A549 (cell line): ENCODE measurements around the gene WIPF3. TPM values are rescaled to one million over a fixed set of nuclear protein-coding genes. Genes with fewer than 3 reads are reported as not detected.
A peak's percentile ranks its signal among the peaks of the same experiment; 100 is the strongest.

Experiments
- ATAC-seq, 2 experiments: fragments of 200-7000 bp in 1 of 2; fragments of >200 bp in 1 of 2; cut with Nextera tagmentation in 1 of 2; cut with Tn5 transposase in 1 of 2; 3 replicates each; pipeline versions ENCODE4 v1.8.0 to v1.9.1; 2018 to 2020; ENCODE audit warnings: mild to moderate bottlenecking in 1 of 2, moderate library complexity in 1 of 2
- CTCF ChIA-PET: fragments of 300-600 bp; sonication (Branson Sonifier 250); formaldehyde crosslinking; extraction: SDS; loops from one replicate; lab custom pipeline; 2021; ENCODE audit warnings: antibody characterized with exemption, inconsistent platforms; lab: Yijun Ruan, JAX
- POLR2A ChIA-PET: fragments of 350-600 bp; formaldehyde crosslinking; extraction: SDS; loops from one replicate; lab custom pipeline; 2021; ENCODE audit warnings: antibody characterized with exemption, inconsistent platforms; lab: Yijun Ruan, JAX
- DNase-seq, 2 experiments: peaks; one replicate each; pipeline versions ENCODE4 v3.0.0 to v3.0.0-alpha.2; 2011 to 2016; ENCODE audit warnings: low read depth in 1 of 2, low spot score in 1 of 2
- FAIRE-seq: peaks from 2 replicates; lab custom pipeline; 2011; peaks lifted over from hg19 to GRCh38; lab: Jason Lieb, UNC
- H3K27ac ChIP-seq, 2 experiments: fragments of >200 bp; sonication (Bioruptor Twin); formaldehyde crosslinking; 3 replicates each; pipeline ENCODE4 v1.5.1; 2016 to 2017
- H3K4me1 ChIP-seq: fragments of >200 bp; sonication (Bioruptor Twin); formaldehyde crosslinking; 3 replicates; pipeline ENCODE4 v1.6.1; 2016
- H3K4me2 ChIP-seq: fragments of >200 bp; sonication (Bioruptor Twin); formaldehyde crosslinking; 3 replicates; pipeline ENCODE4 v1.6.1; 2016
- H3K4me3 ChIP-seq: fragments of >200 bp; sonication (Bioruptor Twin); formaldehyde crosslinking; 3 replicates; pipeline ENCODE4 v1.5.1; 2016
- H3K9me3 ChIP-seq: fragments of >200 bp; sonication (Bioruptor Twin); formaldehyde crosslinking; 3 replicates; pipeline ENCODE4 v1.6.1; 2016
- CEBPB ChIP-seq, 2 experiments: fragments of >200 bp in 1 of 2; sonication (Bioruptor Twin) in 1 of 2; formaldehyde crosslinking in 1 of 2; IDR thresholded peaks; 2 replicates each; pipeline ENCODE4 v1.6.1; 2012 to 2016
- CHD2 ChIP-seq: fragments of 150-350 bp; IDR thresholded peaks from 2 replicates; pipeline ENCODE4 v1.6.1; 2014; ENCODE audit warnings: low read length; ENCODE audit not compliant: partially characterized antibody
- EHF ChIP-seq: fragments of 250-450 bp; sonication (Bioruptor Pico); IDR thresholded peaks from 2 replicates; pipeline ENCODE4 v1.5.0; 2020; ENCODE audit warnings: mild to moderate bottlenecking
- EHMT2 ChIP-seq: fragments of 200-600 bp; sonication (generic); IDR thresholded peaks from 2 replicates; pipeline ENCODE4 v1.6.1; 2016; ENCODE audit warnings: antibody characterized with exemption, low read depth, mild to moderate bottlenecking, moderate library complexity
- EP300 ChIP-seq, 2 experiments: fragments of >200 bp; sonication (Bioruptor Twin); formaldehyde crosslinking; IDR thresholded peaks; 2 replicates in 1 of 2; 3 replicates in 1 of 2; pipeline ENCODE4 v1.6.1; 2016 to 2017
- HDAC2 ChIP-seq: fragments of 200-600 bp; sonication (generic); IDR thresholded peaks from 2 replicates; pipeline ENCODE4 v1.6.1; 2016
- HOXA7 ChIP-seq: fragments of 250-450 bp; sonication (Bioruptor Pico); IDR thresholded peaks from 2 replicates; pipeline ENCODE4 v1.5.0; 2020; ENCODE audit warnings: mild to moderate bottlenecking, moderate library complexity
- KDM5A ChIP-seq: fragments of 200-600 bp; sonication (generic); IDR thresholded peaks from 2 replicates; pipeline ENCODE4 v1.6.1; 2016; ENCODE audit warnings: antibody characterized with exemption, mild to moderate bottlenecking
- MAFK ChIP-seq: fragments of 450-650 bp; IDR thresholded peaks from 2 replicates; pipeline ENCODE4 v1.6.1; 2014; ENCODE audit not compliant: partially characterized antibody
- PBX3 ChIP-seq: IDR thresholded peaks from 2 replicates; pipeline ENCODE4 v1.6.1; 2012
- PHF8 ChIP-seq: fragments of 200-600 bp; sonication (generic); IDR thresholded peaks from 2 replicates; pipeline ENCODE4 v1.6.1; 2016; ENCODE audit warnings: low read depth, mild to moderate bottlenecking, antibody characterized with exemption, moderate library complexity, borderline replicate concordance
- POLR2A ChIP-seq: IDR thresholded peaks from 2 replicates; pipeline ENCODE4 v1.6.1; 2012; ENCODE audit warnings: mild to moderate bottlenecking, low read length
- RAD21 ChIP-seq, 2 experiments: fragments of >200 bp in 1 of 2; sonication (Bioruptor Twin) in 1 of 2; formaldehyde crosslinking in 1 of 2; IDR thresholded peaks in 1 of 2; conservative IDR thresholded peaks in 1 of 2; 2 replicates in 1 of 2; 3 replicates in 1 of 2; pipeline ENCODE4 v1.6.1; 2012 to 2018; ENCODE audit warnings: inconsistent platforms in 1 of 2
- RARB ChIP-seq: fragments of 250-450 bp; sonication (Bioruptor Pico); IDR thresholded peaks from 2 replicates; pipeline ENCODE4 v1.8.0; 2021; ENCODE audit warnings: mild to moderate bottlenecking, moderate library complexity
- RFX5 ChIP-seq: fragments of 450-650 bp; IDR thresholded peaks from 2 replicates; pipeline ENCODE4 v1.7.1; 2014; ENCODE audit warnings: antibody characterized with exemption, mild to moderate bottlenecking, moderate library complexity
- SMC3 ChIP-seq: fragments of >200 bp; sonication (Bioruptor Twin); formaldehyde crosslinking; IDR thresholded peaks from 3 replicates; pipeline ENCODE4 v1.6.1; 2018; ENCODE audit warnings: inconsistent platforms
- SREBF2 ChIP-seq: fragments of 450-650 bp; IDR thresholded peaks from 2 replicates; pipeline ENCODE4 v1.6.1; 2014; ENCODE audit warnings: mild to moderate bottlenecking, moderate library complexity
- ZC3H11A ChIP-seq: fragments of 450-650 bp; IDR thresholded peaks from 2 replicates; pipeline ENCODE4 v1.6.1; 2014; ENCODE audit warnings: antibody characterized with exemption, mild to moderate bottlenecking
- ZNF302 ChIP-seq: fragments of 250-450 bp; sonication (Bioruptor Pico); IDR thresholded peaks from 2 replicates; pipeline ENCODE4 v1.9.0; 2021; ENCODE audit warnings: inconsistent platforms, mild to moderate bottlenecking, moderate library complexity
- ZSCAN20 ChIP-seq: fragments of 250-450 bp; sonication (Bioruptor Pico); IDR thresholded peaks from 2 replicates; pipeline ENCODE4 v1.8.0; 2022; ENCODE audit warnings: mild to moderate bottlenecking, moderate library complexity
- WGBS: methylation state at CpG from one replicate; pipeline ENCODE4 v1.1.6; 2017; ENCODE audit errors: missing lambda C conversion rate; 5-methylcytosine and 5-hydroxymethylcytosine counted together
- polyA plus RNA-seq, 4 experiments: library from polyadenylated mRNA; depleted of rRNA in 3 of 4; stranded (reverse); fragments of >200 nt; fragmentation: RNase III in 1 of 4; extraction: RNeasy Plus Mini Kit Qiagen cat#74134 plus additional on column Dnase treatment in 1 of 4; gene quantifications; 2 replicates in 3 of 4; 3 replicates in 1 of 4; pipeline ENCODE4 v1.2.3, GENCODE V29; 2011 to 2017
- TF ChIP-seq, protein P1 (sequence below): fragments of >200 bp; sonication (Bioruptor Twin); formaldehyde crosslinking; IDR thresholded peaks from 2 replicates; pipeline ENCODE4 v1.6.1; 2016
- TF ChIP-seq, protein P2 (sequence below): fragments of 250-450 bp; sonication (Bioruptor Pico); IDR thresholded peaks from 2 replicates; pipeline ENCODE4 v1.5.0; 2021; ENCODE audit warnings: mild to moderate bottlenecking, moderate library complexity, borderline replicate concordance
- TF ChIP-seq, protein P3 (sequence below): fragments of 250-450 bp; sonication (Bioruptor Pico); IDR thresholded peaks from 2 replicates; pipeline ENCODE4 v1.5.0; 2020; ENCODE audit warnings: low read depth, mild to moderate bottlenecking, moderate library complexity

The WIPF3 gene
- polyA plus RNA-seq, 2 of the 4 experiments (the other 2 are of a cell fraction): 0.10 to 0.30 TPM

DNA sequence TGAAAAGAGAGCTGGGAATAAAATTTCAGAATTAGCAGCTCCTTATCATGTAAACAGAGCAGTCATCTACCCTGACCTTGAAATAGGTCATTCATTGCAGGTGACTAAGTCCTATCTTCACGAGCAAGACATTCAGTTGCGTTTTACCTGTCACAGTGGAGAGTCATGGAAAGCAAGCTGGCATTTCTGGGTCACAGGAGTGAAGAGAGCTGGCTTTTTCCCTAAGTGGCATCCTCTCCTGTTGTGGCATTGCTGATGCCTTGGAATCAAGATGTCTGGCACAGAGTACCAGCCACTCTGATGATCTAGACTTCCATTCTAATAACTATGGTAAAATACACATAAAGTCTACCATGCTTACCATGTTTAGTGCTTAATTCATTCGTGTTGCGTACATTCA lies 112.5 kb downstream of the WIPF3 start:
- ChIA-PET CTCF (interaction anchor here (1.6 kb wide), 1 partner anchor 10 kb away, joined by 4 read pairs; no protein-coding TSS in a partner anchor), POLR2A (no interaction called here)
- FAIRE-seq (no peak), DNase-seq (no peak), ATAC-seq (no peak)
- WGBS: 97% methylated on average over 4 of the region's 4 CpGs
- no peaks in the 10 kb centered on the region for H3K9me3 ChIP-seq
- H3K27ac ChIP-seq: no peak overlapping the region
- H3K4me3 ChIP-seq: no peak overlapping the region
- no peaks in the 10 kb centered on the region for H3K4me1 ChIP-seq
- no peak overlapping the region for H3K4me2 ChIP-seq
- TF ChIP-seq HOXA7: no peak
- TF ChIP-seq RFX5: no peak
- TF ChIP-seq POLR2A: no peak
- TF ChIP-seq CHD2: no peak
- TF ChIP-seq, protein P1, sequence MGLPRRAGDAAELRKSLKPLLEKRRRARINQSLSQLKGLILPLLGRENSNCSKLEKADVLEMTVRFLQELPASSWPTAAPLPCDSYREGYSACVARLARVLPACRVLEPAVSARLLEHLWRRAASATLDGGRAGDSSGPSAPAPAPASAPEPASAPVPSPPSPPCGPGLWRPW: no peak
- TF ChIP-seq PBX3: no peak
- TF ChIP-seq ZSCAN20: no peak
- no peak for TF ChIP-seq KDM5A
- no peak for TF ChIP-seq RARB (CRISPR knock-in tag)
- TF ChIP-seq RAD21 (conservative IDR thresholded peaks at IDR 0.05 in 1 of 2, IDR thresholded peaks at IDR 0.05 in 1 of 2): no peak
- no peak for TF ChIP-seq PHF8
- TF ChIP-seq, protein P2, sequence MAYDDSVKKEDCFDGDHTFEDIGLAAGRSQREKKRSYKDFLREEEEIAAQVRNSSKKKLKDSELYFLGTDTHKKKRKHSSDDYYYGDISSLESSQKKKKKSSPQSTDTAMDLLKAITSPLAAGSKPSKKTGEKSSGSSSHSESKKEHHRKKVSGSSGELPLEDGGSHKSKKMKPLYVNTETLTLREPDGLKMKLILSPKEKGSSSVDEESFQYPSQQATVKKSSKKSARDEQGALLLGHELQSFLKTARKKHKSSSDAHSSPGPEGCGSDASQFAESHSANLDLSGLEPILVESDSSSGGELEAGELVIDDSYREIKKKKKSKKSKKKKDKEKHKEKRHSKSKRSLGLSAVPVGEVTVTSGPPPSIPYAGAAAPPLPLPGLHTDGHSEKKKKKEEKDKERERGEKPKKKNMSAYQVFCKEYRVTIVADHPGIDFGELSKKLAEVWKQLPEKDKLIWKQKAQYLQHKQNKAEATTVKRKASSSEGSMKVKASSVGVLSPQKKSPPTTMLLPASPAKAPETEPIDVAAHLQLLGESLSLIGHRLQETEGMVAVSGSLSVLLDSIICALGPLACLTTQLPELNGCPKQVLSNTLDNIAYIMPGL: no peak

GRCh38 chr7:29919790-29920189 lies 113.5 kb downstream of the WIPF3 start:
- DNase-seq (no peak), FAIRE-seq (no peak), ATAC-seq (no peak)
- no peaks in the 10 kb centered on the region for H3K9me3 ChIP-seq
- POLR2A ChIA-PET: no interaction called here
- no peak overlapping the region for H3K4me2 ChIP-seq
- 91% methylated on average over 5 of the region's 5 CpGs for WGBS
- CTCF ChIA-PET: interaction anchor here (0.6 to 4.5 kb wide), 5 partner anchors 10 to 284 kb away, joined by 3 to 28 read pairs (median 23); no protein-coding TSS in a partner anchor
- H3K4me3 ChIP-seq: no peak overlapping the region
- no peak for TF ChIP-seq HDAC2
- peak; percentile 51 for TF ChIP-seq MAFK
- TF ChIP-seq HOXA7: no peak
- no peak for TF ChIP-seq SMC3
- H3K27ac ChIP-seq: no peak overlapping the region
- H3K4me1 ChIP-seq: no peaks in the 10 kb centered on the region

- FAIRE-seq: no peak
- TF ChIP-seq CEBPB (IDR thresholded peaks at IDR 0.05): no peak
- TF ChIP-seq, protein P3, sequence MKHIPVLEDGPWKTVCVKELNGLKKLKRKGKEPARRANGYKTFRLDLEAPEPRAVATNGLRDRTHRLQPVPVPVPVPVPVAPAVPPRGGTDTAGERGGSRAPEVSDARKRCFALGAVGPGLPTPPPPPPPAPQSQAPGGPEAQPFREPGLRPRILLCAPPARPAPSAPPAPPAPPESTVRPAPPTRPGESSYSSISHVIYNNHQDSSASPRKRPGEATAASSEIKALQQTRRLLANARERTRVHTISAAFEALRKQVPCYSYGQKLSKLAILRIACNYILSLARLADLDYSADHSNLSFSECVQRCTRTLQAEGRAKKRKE: no peak
- no peak for TF ChIP-seq ZNF302 (CRISPR knock-in tag)
- TF ChIP-seq EHMT2: no peak
- no peak for TF ChIP-seq SREBF2
- TF ChIP-seq ZC3H11A: no peak
- no peak for TF ChIP-seq EHF (CRISPR knock-in tag)
- no peak for TF ChIP-seq ZSCAN20
- no peak for TF ChIP-seq HDAC2
- TF ChIP-seq PBX3: no peak
- no peak for TF ChIP-seq EP300 (IDR thresholded peaks at IDR 0.05)
- Histone ChIP-seq H3K4me2 (no peak overlapping the region), H3K4me1 (no peaks in the 10 kb centered on the region), H3K4me3 (no peak overlapping the region), H3K9me3 (no peaks in the 10 kb centered on the region), H3K27ac (no peak overlapping the region)
- no peak for ATAC-seq
- ChIA-PET POLR2A (no interaction called here), CTCF (interaction anchor here (0.6 to 4.5 kb wide), 20 partner anchors 9 to 285 kb away, joined by 3 to 28 read pairs (median 6); no protein-coding TSS in a partner anchor)
- DNase-seq: no peak
- 78% methylated on average over 5 of the region's 5 CpGs for WGBS
These were observed 114.2 kb downstream of the WIPF3 start for GRCh38 chr7:29920491-29920890.
